Uterus (tissue), 4 donors: ENCODE results near the gene ADD1. TPM values are rescaled to one million over a fixed set of nuclear protein-coding genes. Genes with fewer than 3 reads are reported as not detected.

Experiments
- DNase-seq, 2 donors: peaks; one replicate each; pipeline ENCODE4 v3.0.0-alpha.2; 2019 to 2020
- H3K27ac ChIP-seq, 2 donors: fragments of 200-600 bp; sonication (generic); 1 replicate in 1 of 2; 2 replicates in 1 of 2; pipeline ENCODE4 v1.5.1; 2016 to 2018
- H3K27me3 ChIP-seq, 2 donors: fragments of 200-600 bp; sonication (generic); one replicate each; pipeline ENCODE4 v1.5.1; 2018 to 2019; ENCODE audit warnings: control low read depth in 1 of 2
- H3K36me3 ChIP-seq, 2 donors: fragments of 200-600 bp; sonication (generic); one replicate each; pipeline ENCODE4 v1.5.1; 2019; ENCODE audit warnings: control low read depth in 1 of 2
- H3K4me1 ChIP-seq, 2 donors: fragments of 200-600 bp; sonication (generic); one replicate each; pipeline ENCODE4 v1.5.1; 2018 to 2019; ENCODE audit warnings: control low read depth in 1 of 2
- H3K4me3 ChIP-seq, 2 donors: fragments of 200-600 bp; sonication (generic); 1 replicate in 1 of 2; 2 replicates in 1 of 2; pipeline ENCODE4 v1.5.1; 2018 to 2019; ENCODE audit warnings: mild to moderate bottlenecking in 1 of 2
- H3K9me3 ChIP-seq, 2 donors: fragments of 200-600 bp; sonication (generic); one replicate each; pipeline ENCODE4 v1.5.1; 2019; ENCODE audit warnings: control low read depth in 1 of 2
- POLR2A ChIP-seq, 2 donors: fragments of 450-650 bp; IDR thresholded peaks; one replicate each; pipeline ENCODE4 v1.6.1; 2016; ENCODE audit warnings: antibody characterized with exemption in 2 of 2, mild to moderate bottlenecking in 1 of 2, moderate library complexity in 1 of 2
- intact Hi-C: fragments of 100-400 bp; cut with DNase I; formaldehyde crosslinking; loops from one replicate; pipeline ENCODE4 v1.15.1; 2023; ENCODE audit warnings: low total_unique reads
- total RNA-seq, 4 donors: library from RNA; depleted of rRNA in 3 of 4; stranded (reverse); fragments of >200 nt in 3 of 4; gene quantifications; one replicate each; pipeline versions ENCODE4 v1.1.0 to v1.2.4, GENCODE V29; 2014 to 2023
- TF ChIP-seq, protein P1 (sequence below), 4 experiments: fragments of 200-600 bp in 2 of 4; fragments of 450-650 bp in 2 of 4; sonication (generic) in 2 of 4; IDR thresholded peaks; one replicate each; pipeline ENCODE4 v1.5.1; 2016 to 2019; ENCODE audit warnings: antibody characterized with exemption in 4 of 4, mild to moderate bottlenecking in 2 of 4, moderate library complexity in 1 of 4
- donor health status: DM: yes; HTN: yes; CAD: no.

ADD1 gene
- total RNA-seq, 4 donors from 2014 or later: 161 to 403 (median 225) TPM

DNA sequence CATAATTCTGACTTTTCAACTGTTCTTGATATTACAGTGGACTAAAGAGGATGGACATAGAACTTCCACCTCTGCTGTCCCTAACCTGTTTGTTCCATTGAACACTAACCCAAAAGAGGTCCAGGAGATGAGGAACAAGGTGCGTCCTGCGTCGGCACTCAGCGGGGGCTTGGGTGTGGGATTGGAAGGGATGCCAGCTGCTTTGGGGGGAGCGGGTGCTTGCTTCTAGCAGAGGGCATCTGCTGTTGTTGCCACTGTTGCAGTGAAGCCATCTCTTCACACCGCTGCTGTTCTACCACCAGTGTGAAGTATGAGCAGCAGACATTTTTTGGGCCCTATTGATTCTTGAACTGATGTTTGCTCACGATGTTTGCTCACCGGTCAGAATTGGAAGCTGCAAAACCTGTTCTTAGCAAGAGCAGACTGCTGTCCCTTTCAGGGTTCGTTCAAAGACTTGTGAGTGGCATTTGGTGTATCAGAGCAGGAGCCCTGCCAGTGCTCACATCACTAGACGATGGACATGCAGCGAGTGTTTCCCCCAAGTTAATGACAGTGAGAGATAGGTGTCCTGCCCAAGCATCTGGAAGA is 64.2 kb downstream of the ADD1 start:
- no peaks in the 10 kb centered on the region for H3K27me3 ChIP-seq
- no peak overlapping the region for H3K27ac ChIP-seq
- no peaks in the 10 kb centered on the region for H3K36me3 ChIP-seq
- intact Hi-C loops: no loop called here
- H3K4me1 ChIP-seq: no peaks in the 10 kb centered on the region
- DNase-seq: no peak
- no peak for TF ChIP-seq POLR2A (IDR thresholded peaks at IDR 0.05)
- TF ChIP-seq, protein P1, sequence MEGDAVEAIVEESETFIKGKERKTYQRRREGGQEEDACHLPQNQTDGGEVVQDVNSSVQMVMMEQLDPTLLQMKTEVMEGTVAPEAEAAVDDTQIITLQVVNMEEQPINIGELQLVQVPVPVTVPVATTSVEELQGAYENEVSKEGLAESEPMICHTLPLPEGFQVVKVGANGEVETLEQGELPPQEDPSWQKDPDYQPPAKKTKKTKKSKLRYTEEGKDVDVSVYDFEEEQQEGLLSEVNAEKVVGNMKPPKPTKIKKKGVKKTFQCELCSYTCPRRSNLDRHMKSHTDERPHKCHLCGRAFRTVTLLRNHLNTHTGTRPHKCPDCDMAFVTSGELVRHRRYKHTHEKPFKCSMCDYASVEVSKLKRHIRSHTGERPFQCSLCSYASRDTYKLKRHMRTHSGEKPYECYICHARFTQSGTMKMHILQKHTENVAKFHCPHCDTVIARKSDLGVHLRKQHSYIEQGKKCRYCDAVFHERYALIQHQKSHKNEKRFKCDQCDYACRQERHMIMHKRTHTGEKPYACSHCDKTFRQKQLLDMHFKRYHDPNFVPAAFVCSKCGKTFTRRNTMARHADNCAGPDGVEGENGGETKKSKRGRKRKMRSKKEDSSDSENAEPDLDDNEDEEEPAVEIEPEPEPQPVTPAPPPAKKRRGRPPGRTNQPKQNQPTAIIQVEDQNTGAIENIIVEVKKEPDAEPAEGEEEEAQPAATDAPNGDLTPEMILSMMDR (IDR thresholded peaks at IDR 0.05): no peak
- no peaks in the 10 kb centered on the region for H3K9me3 ChIP-seq
- H3K4me3 ChIP-seq: no peak overlapping the region

- TF ChIP-seq, protein P1 (IDR thresholded peaks at IDR 0.05): no peak
- TF ChIP-seq POLR2A (IDR thresholded peaks at IDR 0.05): no peak
- H3K36me3 ChIP-seq: no peaks in the 10 kb centered on the region
- H3K9me3 ChIP-seq: no peaks in the 10 kb centered on the region
- intact Hi-C loops: no loop called here
- H3K27ac ChIP-seq: no peak overlapping the region
- DNase-seq: no peak
- no peak overlapping the region for H3K4me3 ChIP-seq
- H3K4me1 ChIP-seq: no peaks in the 10 kb centered on the region
- no peaks in the 10 kb centered on the region for H3K27me3 ChIP-seq
Measured at GRCh38 chr4:2908686-2909085, 65.0 kb downstream of the ADD1 start.

DNA sequence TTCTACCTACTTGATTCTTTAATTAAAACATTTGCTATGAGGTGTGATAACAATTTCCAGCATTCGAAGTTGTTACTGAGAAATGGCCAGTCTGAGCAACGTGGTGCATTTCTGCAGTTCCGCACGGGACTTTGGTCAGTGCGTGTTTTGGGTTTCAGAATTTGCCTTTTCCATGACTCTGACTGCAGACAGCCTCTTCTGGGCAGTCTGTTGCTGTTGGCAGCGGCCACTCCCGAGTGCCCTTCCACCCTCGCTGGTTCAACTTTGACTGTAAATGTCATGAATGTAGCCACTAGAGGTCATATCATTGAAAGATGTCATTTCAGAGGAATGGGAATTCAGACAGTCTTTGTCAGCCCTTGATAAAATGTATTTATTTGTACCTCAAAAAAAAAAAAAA is 65.9 kb downstream of the ADD1 start:
- H3K36me3 ChIP-seq: no peaks in the 10 kb centered on the region
- intact Hi-C loops: no loop called here
- TF ChIP-seq, protein P1 (IDR thresholded peaks at IDR 0.05): no peak
- no peak for TF ChIP-seq POLR2A (IDR thresholded peaks at IDR 0.05)
- H3K4me3 ChIP-seq: no peak overlapping the region
- no peaks in the 10 kb centered on the region for H3K27me3 ChIP-seq
- no peaks in the 10 kb centered on the region for H3K4me1 ChIP-seq
- H3K27ac ChIP-seq: no peak overlapping the region
- H3K9me3 ChIP-seq: no peaks in the 10 kb centered on the region
- DNase-seq: no peak

DNA sequence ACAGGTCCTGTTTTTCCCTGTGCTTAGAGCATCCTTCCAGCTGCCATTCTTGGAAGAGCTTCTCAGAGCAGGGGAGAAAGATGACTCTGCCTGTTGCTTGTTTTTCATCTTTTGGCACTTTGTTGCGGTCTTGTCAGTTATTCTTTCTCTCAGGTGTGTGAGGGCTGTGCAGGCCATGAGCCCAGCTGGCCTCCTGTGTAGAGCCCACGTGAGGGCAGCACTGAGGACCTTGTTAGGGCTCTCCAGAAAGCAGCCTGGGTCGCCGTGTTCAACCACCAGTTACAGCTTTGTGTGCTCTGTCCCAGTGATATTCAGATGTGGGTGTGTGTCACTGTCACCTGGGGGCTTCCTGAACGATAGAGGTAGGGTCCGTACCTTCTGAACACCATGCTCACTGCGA is 66.8 kb downstream of the ADD1 start:
- intact Hi-C loops: no loop called here
- Histone ChIP-seq H3K27ac (no peak overlapping the region), H3K4me1 (no peaks in the 10 kb centered on the region), H3K27me3 (no peaks in the 10 kb centered on the region), H3K9me3 (no peaks in the 10 kb centered on the region), H3K36me3 (no peaks in the 10 kb centered on the region), H3K4me3 (no peak overlapping the region)
- no peak for DNase-seq
- no peak for TF ChIP-seq POLR2A (IDR thresholded peaks at IDR 0.05)
- TF ChIP-seq, protein P1 (IDR thresholded peaks at IDR 0.05): no peak

- TF ChIP-seq, protein P1 (IDR thresholded peaks at IDR 0.05): no peak
- no peak for TF ChIP-seq POLR2A (IDR thresholded peaks at IDR 0.05)
- no peak overlapping the region for H3K4me3 ChIP-seq
- intact Hi-C loops: no loop called here
- H3K4me1 ChIP-seq: no peaks in the 10 kb centered on the region
- no peaks in the 10 kb centered on the region for H3K36me3 ChIP-seq
- no peak for DNase-seq
- no peaks in the 10 kb centered on the region for H3K9me3 ChIP-seq
- H3K27ac ChIP-seq: no peak overlapping the region
- no peaks in the 10 kb centered on the region for H3K27me3 ChIP-seq
Measured at GRCh38 chr4:2911868-2912267, 68.2 kb downstream of the ADD1 start.
